Erythroblast (primary cell): Measurements from ENCODE around the gene ZMYM5.

ENCODE experiments used
- GATA1 ChIP-seq: IDR thresholded peaks from 2 replicates; pipeline ENCODE4 v1.6.1; 2011; ENCODE audit warnings: low read depth, mild to moderate bottlenecking, control low read depth, low read length, moderate library complexity
- POLR2A ChIP-seq: IDR thresholded peaks from 2 replicates; pipeline ENCODE4 v1.6.1; 2011; ENCODE audit warnings: mild to moderate bottlenecking, low read length

GRCh38 chr13:19862481-19863313, 752 bp downstream of the ZMYM5 start:
- TF ChIP-seq POLR2A: no peak
- TF ChIP-seq GATA1: no peak
